Sigmoid colon (tissue), 7 donors: ENCODE results near the gene GDPD2. TPM values are rescaled to one million over a fixed set of nuclear protein-coding genes. Genes with fewer than 3 reads are reported as not detected.

Source experiments
- DNase-seq: peaks from one replicate; pipeline ENCODE4 v3.0.0-alpha.2; 2019
- H3K27ac ChIP-seq, 4 donors: fragments of 200-600 bp; sonication (generic); one replicate each; pipeline ENCODE4 v1.5.1; 2016 to 2019; ENCODE audit warnings: mild to moderate bottlenecking in 1 of 4
- H3K27me3 ChIP-seq, 3 donors: fragments of 200-600 bp; sonication (generic); one replicate each; pipeline ENCODE4 v1.5.1; 2019; ENCODE audit warnings: mild to moderate bottlenecking in 1 of 3
- H3K36me3 ChIP-seq, 4 donors: fragments of 200-600 bp; sonication (generic); one replicate each; pipeline ENCODE4 v1.5.1; 2016 to 2019
- H3K4me1 ChIP-seq, 4 donors: fragments of 200-600 bp; sonication (generic); one replicate each; pipeline ENCODE4 v1.5.1; 2017 to 2019
- H3K4me3 ChIP-seq, 4 donors: fragments of 200-600 bp; sonication (generic); one replicate each; pipeline ENCODE4 v1.5.1; 2017 to 2019; ENCODE audit warnings: mild to moderate bottlenecking in 2 of 4, moderate library complexity in 1 of 4
- H3K9me3 ChIP-seq, 4 donors: fragments of 200-600 bp in 3 of 4; sonication (generic) in 3 of 4; one replicate each; pipeline versions ENCODE4 v1.5.1 to v1.6.1; 2013 to 2019
- CTCF ChIP-seq, 4 experiments: fragments of 450-650 bp in 3 of 4; fragments of 200-600 bp in 1 of 4; IDR thresholded peaks; one replicate each; pipeline ENCODE4 v1.5.1; 2016 to 2019; ENCODE audit warnings: antibody characterized with exemption in 4 of 4, mild to moderate bottlenecking in 3 of 4, moderate library complexity in 2 of 4
- EP300 ChIP-seq, 4 donors: sonication (generic); formaldehyde crosslinking; IDR thresholded peaks; one replicate each; pipeline ENCODE4 v1.6.1; 2017; ENCODE audit warnings: antibody characterized with exemption in 4 of 4
- POLR2A ChIP-seq, 2 donors: fragments of 450-650 bp; IDR thresholded peaks; one replicate each; pipeline ENCODE4 v1.6.1; 2016; ENCODE audit warnings: antibody characterized with exemption in 2 of 2, mild to moderate bottlenecking in 2 of 2, moderate library complexity in 2 of 2
- POLR2AphosphoS5 ChIP-seq, 4 donors: sonication (generic); formaldehyde crosslinking; IDR thresholded peaks; one replicate each; pipeline ENCODE4 v1.6.1; 2017; ENCODE audit warnings: antibody characterized with exemption in 4 of 4
- WGBS, 2 donors: extraction: QIAGEN DNeasy Blood & Tissue Kit; methylation state at CpG; one replicate each; pipeline ENCODE4 v1.1.7; 2013; 5-methylcytosine and 5-hydroxymethylcytosine counted together
- intact Hi-C: fragments of 100-400 bp; cut with DNase I; formaldehyde crosslinking; loops from one replicate; pipeline ENCODE4 v1.15.1; 2023
- polyA plus RNA-seq, 3 donors: library from polyadenylated mRNA; stranded (reverse); fragments of 200-250 nt; gene quantifications; one replicate each; pipeline ENCODE4 v1.2.3, GENCODE V29; 2013
- total RNA-seq, 4 donors: library from RNA; depleted of rRNA; stranded (reverse); fragments of >200 nt; gene quantifications; one replicate each; pipeline ENCODE4 v1.1.0, GENCODE V29; 2016
- donor health status: healthy with polysubstance abuse.
- donor health status: Bipolar disorder and iron deficiency.
- donor health status: healthy.

The GDPD2 gene
- total and polyA plus RNA-seq, 7 donors: 2.3 to 8.7 (median 3.0) TPM; not detected in 4

DNA sequence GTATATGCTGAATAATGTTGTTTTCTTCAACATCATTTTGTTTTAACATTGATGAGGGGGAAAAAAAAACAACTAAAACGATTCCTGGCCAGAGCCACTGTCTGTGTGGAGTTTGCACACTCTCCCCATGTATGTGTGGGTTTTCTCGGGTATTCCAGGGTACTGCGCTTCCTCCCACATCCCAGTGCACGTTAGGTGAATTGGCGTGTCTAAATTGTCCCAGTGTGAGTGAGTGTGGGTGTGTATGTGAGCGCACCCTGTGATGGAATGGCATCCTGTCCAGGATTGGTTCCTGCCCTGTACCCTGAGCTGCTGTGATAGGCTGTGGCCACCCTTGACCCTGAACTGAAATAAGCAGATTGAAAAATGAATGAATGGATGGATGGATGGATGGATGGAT, 19.1 kb downstream of the GDPD2 start:
- no peaks in the 10 kb centered on the region for H3K36me3 ChIP-seq
- TF ChIP-seq CTCF (IDR thresholded peaks at IDR 0.05) (no peak), POLR2AphosphoS5 (IDR thresholded peaks at IDR 0.05) (no peak), EP300 (IDR thresholded peaks at IDR 0.05) (no peak), POLR2A (IDR thresholded peaks at IDR 0.05) (no peak)
- no peak overlapping the region for H3K4me3 ChIP-seq
- H3K27me3 ChIP-seq: peaks cover 7 to 17% (median 9%) of the 10 kb centered on the region in 3 donors
- H3K4me1 ChIP-seq: peaks cover 0 to 8% (median 5%) of the 10 kb centered on the region in 4 donors
- WGBS, 2 donors: 44 to 73% methylated on average over 6 of the region's 6 CpGs
- no peak for DNase-seq
- no peaks in the 10 kb centered on the region for H3K9me3 ChIP-seq
- intact Hi-C loops: no loop called here
- no peak overlapping the region for H3K27ac ChIP-seq

- intact Hi-C loops: no loop called here
- H3K27ac ChIP-seq: no peak within 1 kb of the TSS
- DNase-seq: no peak
- H3K36me3 ChIP-seq: no peaks in the 10 kb centered on the region
- H3K4me1 ChIP-seq: peaks cover 0 to 8% (median 5%) of the 10 kb centered on the region in 4 donors
- peak within 1 kb of the TSS in 3 of 4 donors; percentile 7 to 32 (median 21) for H3K4me3 ChIP-seq
- no peak for TF ChIP-seq CTCF (IDR thresholded peaks at IDR 0.05)
- no peak for TF ChIP-seq EP300 (IDR thresholded peaks at IDR 0.05)
- TF ChIP-seq POLR2AphosphoS5 (IDR thresholded peaks at IDR 0.05): no peak
- TF ChIP-seq POLR2A (IDR thresholded peaks at IDR 0.05): no peak
- WGBS, 2 donors: 8 to 10% methylated on average over 21 of the region's 21 CpGs
- H3K9me3 ChIP-seq: no peaks in the 10 kb centered on the region
- peaks cover 7 to 17% (median 9%) of the 10 kb centered on the region in 3 donors for H3K27me3 ChIP-seq
Measured at GRCh38 chrX:70444326-70444945, 21.3 kb downstream of the GDPD2 start, which contains the start of gene DLG3. TSS of gene DLG3 (plus strand) at chrX:70444835. CDS start at chrX:70445202, 367 bp downstream.

DNA sequence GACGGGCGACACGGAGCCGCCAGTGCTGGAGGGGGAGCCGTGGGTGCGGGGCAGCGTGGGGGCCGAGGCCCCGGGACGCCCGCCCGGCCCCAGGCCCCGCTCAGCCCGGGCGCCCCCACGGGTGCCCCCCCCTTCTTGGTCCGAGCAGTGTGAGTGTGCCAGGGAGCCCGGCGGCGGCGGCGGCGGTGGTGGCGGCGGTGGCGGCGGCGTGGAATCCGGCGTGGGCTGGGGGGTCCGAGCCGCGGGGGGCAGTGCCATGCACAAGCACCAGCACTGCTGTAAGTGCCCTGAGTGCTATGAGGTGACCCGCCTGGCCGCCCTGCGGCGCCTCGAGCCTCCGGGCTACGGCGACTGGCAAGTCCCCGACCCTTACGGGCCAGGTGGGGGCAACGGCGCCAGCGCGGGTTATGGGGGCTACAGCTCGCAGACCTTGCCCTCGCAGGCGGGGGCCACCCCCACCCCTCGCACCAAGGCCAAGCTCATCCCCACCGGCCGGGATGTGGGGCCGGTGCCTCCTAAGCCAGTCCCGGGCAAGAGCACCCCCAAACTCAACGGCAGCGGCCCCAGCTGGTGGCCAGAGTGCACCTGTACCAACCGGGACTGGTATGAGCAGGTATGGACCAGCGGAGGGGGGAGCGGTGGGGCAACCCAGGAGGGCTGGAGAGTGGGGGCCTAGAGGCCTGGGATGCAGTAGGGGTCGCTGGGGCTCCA, 22.0 kb downstream of the GDPD2 start:
- intact Hi-C loops: no loop called here
- H3K27ac ChIP-seq: no peak overlapping the region
- 4% methylated on average over 61 of the region's 61 CpGs for WGBS, 2 donors
- no peaks in the 10 kb centered on the region for H3K36me3 ChIP-seq
- peaks cover 0 to 8% (median 5%) of the 10 kb centered on the region in 4 donors for H3K4me1 ChIP-seq
- no peaks in the 10 kb centered on the region for H3K9me3 ChIP-seq
- peaks cover 7 to 17% (median 9%) of the 10 kb centered on the region in 3 donors for H3K27me3 ChIP-seq
- TF ChIP-seq EP300 (IDR thresholded peaks at IDR 0.05) (no peak), POLR2AphosphoS5 (IDR thresholded peaks at IDR 0.05) (no peak), POLR2A (IDR thresholded peaks at IDR 0.05) (no peak), CTCF (IDR thresholded peaks at IDR 0.05) (no peak)
- DNase-seq: no peak
- peak overlapping the region in 3 of 4 donors; percentile 7 to 32 (median 21) for H3K4me3 ChIP-seq

GRCh38 chrX:70445951-70446350, 22.8 kb downstream of the GDPD2 start:
- Histone ChIP-seq H3K4me3 (no peak overlapping the region), H3K36me3 (no peaks in the 10 kb centered on the region), H3K9me3 (no peaks in the 10 kb centered on the region), H3K27ac (no peak overlapping the region), H3K27me3 (peaks cover 7 to 17% (median 9%) of the 10 kb centered on the region in 3 donors), H3K4me1 (peaks cover 0 to 8% (median 5%) of the 10 kb centered on the region in 4 donors)
- DNase-seq: no peak
- 72 to 82% methylated on average over 9 of the region's 9 CpGs for WGBS, 2 donors
- no peak for TF ChIP-seq POLR2A (IDR thresholded peaks at IDR 0.05)
- intact Hi-C loops: no loop called here
